Breast epithelium (tissue), 3 donors: ENCODE results near the gene PELI2.

ENCODE experiments used
- POLR2A ChIP-seq: fragments of 450-650 bp; IDR thresholded peaks from one replicate; pipeline ENCODE4 v1.6.1; 2016; ENCODE audit warnings: antibody characterized with exemption, mild to moderate bottlenecking, moderate library complexity
- POLR2AphosphoS5 ChIP-seq, 3 donors: sonication (generic); formaldehyde crosslinking; IDR thresholded peaks; one replicate each; pipeline ENCODE4 v1.6.1; 2017; ENCODE audit warnings: antibody characterized with exemption in 3 of 3

- no peak for TF ChIP-seq POLR2A
- no peak for TF ChIP-seq POLR2AphosphoS5 (IDR thresholded peaks at IDR 0.05)
Measured at GRCh38 chr14:56321861-56322260, 203.7 kb downstream of the PELI2 start.
